ENCODE measurements around the gene OCLN.
A peak's percentile ranks its signal among the peaks of the same experiment; 100 is the strongest.
"Not testable (repeated sequence)": the region's sequence is repeated elsewhere in the genome, so short reads cannot be mapped to it uniquely, and the experiment has no call there.

The OCLN gene

DNA sequence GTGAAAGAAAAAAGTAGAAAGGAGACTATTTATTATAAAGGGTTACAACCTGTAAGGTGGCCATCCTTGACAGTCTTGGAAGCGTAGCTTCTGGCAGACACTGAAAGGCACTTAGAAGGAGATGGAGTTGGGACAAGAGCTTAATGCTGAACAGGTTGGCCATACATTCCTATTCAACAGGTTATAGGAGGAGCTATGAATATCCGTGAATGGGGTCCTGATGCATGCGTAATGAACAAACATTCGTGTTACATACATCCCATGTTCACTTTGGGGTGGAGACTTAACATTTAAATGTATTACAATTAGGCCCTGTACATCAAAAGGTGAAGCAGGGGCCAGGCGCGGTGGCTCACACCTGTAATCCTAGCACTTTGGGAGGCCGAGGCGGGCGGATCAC is 34.1 kb downstream of the OCLN start:
- TF ChIP-seq ZFX (IDR thresholded peaks at IDR 0.05), result no peak
- TF ChIP-seq, protein P1, sequence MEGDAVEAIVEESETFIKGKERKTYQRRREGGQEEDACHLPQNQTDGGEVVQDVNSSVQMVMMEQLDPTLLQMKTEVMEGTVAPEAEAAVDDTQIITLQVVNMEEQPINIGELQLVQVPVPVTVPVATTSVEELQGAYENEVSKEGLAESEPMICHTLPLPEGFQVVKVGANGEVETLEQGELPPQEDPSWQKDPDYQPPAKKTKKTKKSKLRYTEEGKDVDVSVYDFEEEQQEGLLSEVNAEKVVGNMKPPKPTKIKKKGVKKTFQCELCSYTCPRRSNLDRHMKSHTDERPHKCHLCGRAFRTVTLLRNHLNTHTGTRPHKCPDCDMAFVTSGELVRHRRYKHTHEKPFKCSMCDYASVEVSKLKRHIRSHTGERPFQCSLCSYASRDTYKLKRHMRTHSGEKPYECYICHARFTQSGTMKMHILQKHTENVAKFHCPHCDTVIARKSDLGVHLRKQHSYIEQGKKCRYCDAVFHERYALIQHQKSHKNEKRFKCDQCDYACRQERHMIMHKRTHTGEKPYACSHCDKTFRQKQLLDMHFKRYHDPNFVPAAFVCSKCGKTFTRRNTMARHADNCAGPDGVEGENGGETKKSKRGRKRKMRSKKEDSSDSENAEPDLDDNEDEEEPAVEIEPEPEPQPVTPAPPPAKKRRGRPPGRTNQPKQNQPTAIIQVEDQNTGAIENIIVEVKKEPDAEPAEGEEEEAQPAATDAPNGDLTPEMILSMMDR (conservative IDR thresholded peaks at IDR 0.05), result no peak
- H3K27ac ChIP-seq, result no peak overlapping the region; the same call in 1 of the 2 replicates

DNA sequence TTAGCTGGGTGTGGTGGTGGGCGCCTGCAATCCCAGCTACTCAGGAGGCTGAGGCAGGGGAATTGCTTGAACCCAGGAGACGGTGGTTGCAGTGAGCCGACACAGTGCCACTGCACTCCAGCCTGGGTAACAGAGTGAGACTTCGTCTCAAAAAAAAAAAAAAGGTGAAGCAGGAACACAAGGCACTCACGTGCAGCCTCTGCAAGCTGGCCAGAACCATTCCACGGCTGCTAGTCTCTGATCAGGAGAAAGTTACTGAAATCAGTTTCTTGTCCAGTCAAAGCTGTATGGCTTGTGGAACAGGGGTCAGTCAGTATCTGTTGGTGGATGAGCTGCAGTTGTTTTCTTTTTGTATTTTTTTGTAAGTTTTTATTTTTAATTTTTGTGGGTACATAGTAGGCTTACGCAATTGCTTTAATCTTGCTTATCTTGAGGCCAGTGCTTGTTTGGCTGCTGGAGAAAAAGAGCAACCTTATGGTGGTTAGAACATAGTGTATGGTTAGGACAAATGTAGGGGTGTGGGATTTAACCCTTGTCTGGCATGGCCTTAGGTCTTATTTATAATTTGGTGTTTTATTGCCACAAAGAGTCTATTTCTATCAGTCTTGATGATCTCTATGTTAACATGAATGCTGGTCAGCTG is 34.7 kb downstream of the OCLN start:
- H3K27ac ChIP-seq, result no peak overlapping the region; the same call in 1 of the 2 replicates
- no peak for TF ChIP-seq ZFX (IDR thresholded peaks at IDR 0.05)

DNA sequence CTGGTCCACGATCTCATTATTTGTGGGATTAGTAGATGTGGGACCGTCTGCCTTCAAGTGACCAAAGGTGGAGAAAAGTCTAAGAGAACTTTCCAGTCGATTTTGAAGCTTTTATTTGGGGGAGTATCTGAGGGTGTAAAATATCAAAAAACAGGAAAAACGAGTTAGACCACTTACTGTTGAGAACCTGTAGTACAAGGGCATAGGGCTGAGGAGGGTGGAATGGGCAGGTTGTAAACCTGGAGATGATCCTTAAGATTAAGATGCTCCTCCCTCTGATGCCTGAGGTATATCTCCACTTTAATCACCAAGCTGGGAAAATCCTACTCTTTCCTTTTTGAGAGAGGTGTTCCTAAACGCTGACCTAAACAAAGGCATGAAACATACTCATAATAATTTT is 35.4 kb downstream of the OCLN start:
- TF ChIP-seq, protein P1 (conservative IDR thresholded peaks at IDR 0.05), result no peak
- no peak overlapping the region for H3K27ac ChIP-seq

DNA sequence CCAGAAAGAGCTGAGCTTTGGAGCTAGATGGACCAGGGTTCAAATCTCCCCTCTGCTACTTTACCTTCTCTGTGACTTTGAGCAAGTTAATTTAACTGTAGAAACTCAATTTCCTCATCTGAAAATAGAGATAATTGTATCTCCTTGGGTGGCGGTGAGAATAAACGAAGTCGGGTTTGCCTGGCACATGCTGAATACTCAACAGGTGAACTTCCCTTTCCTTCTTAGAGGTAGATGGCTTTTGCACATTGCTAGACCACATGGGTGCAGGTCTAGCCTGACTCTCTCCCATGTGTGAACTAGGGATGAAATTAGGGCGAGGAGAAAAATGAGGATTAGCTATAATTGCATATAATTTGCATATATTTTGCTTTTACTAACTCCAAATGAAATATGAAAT is 36.0 kb downstream of the OCLN start:
- TF ChIP-seq, protein P1 (conservative IDR thresholded peaks at IDR 0.05), result no peak
- no peak for TF ChIP-seq ZFX (IDR thresholded peaks at IDR 0.05)
- H3K27ac ChIP-seq, result no peak overlapping the region

DNA sequence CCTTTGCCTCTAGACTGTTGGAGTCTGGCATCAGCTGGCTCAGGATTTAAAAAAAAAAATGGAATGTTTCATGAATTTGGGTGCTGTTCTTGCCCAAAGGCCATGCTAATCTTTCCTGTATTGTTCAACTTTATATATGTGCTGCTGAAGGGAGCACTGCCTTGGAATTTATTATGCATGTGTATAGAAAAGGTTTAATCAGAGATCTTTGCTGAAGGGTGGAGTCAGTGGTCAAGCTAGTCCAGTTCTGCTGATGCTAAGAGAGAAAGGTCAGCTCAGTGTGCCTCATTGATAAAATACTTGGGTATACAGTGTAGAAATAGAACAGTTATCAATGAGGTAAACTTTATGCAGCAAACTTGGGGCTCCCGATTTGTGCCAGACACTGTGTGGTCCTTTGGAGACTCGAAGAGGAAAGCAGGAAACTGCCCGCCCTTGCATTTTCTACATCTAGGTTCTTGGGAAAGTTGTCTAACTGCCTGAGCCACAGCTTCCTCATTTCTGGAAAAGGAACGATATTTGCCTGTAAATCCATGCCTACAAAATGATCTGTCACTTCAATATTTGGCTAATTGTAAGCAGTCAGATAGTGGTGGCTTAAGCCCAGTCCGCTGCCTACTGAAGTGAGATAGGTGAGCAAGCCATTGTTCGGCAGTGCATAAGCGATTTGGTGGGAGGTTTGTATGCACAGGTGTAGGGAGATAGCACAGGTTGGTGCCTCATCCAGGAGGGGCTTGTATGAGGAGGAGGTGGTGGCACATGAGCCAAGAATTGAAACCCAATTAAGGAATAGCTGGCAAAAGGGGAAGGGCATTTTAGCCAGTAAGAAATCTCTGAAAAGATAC is 38.2 kb downstream of the OCLN start:
- TF ChIP-seq, protein P1 (conservative IDR thresholded peaks at IDR 0.05), result no peak
- no peak for TF ChIP-seq ZFX (IDR thresholded peaks at IDR 0.05)
- H3K27ac ChIP-seq, result no peak overlapping the region; the same call in 1 of the 2 replicates

DNA sequence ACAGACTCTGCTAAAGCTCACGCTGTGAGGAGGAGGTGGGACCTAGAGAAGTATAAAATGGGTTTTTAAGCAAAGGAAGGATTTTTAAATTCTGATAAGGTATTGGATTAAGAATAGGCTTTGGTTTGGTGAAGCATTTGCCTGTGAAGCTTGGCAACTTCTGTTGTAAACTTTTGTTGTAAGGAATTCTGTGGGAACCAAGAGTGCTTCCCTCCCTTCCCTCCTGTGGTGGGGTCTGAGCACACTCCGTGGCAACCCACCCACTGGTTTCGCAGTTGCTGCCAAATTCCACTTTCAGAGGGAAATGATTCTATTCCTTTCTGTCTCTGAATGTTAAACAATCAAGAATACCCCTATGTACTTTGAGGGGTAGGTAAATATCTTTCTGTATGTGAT is 38.8 kb downstream of the OCLN start:
- H3K27ac ChIP-seq, result no peak overlapping the region
- TF ChIP-seq ZFX (IDR thresholded peaks at IDR 0.05), result no peak
- TF ChIP-seq, protein P1 (conservative IDR thresholded peaks at IDR 0.05), result no peak

DNA sequence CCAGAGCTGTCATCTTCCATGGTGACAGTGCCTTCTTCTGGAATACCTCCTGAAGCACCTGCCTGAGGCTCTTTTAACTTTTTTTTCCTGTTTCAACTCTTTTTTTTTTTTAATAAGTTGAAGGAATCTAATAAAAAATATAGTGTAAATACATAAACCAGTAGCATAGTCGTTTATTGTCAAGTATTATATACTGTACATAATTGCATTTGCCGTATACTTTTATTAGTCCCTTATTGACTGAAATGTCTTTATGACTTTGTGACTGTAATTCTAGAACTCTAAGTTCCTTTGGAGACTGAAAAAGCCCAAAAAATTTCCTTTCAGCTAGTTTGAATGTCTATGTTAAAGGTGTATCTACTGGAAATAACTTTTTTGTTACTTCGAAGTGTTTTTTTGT is 45.3 kb downstream of the OCLN start:
- not testable (repeated sequence) for H3K27ac ChIP-seq

DNA sequence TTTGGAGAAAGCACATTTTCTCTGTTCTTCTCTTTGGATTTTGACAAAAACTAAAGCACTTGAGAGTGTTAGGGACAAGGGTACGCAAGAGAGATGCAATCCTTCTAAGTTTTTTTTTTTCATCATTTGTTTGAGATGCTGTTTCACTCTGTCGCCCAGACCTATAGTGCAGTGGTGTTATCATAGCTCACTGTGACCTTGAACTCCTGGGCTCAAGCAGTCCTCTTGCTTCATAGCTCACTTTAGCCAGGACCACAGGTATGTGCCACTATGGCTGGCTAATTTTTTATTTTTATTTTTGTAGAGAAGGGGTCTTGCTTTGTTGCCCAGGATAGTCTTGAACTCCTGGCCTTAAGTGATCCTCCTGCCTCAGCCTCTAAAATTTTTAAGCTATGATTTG is 46.1 kb downstream of the OCLN start:
- H3K27ac ChIP-seq, result not testable (repeated sequence)

DNA sequence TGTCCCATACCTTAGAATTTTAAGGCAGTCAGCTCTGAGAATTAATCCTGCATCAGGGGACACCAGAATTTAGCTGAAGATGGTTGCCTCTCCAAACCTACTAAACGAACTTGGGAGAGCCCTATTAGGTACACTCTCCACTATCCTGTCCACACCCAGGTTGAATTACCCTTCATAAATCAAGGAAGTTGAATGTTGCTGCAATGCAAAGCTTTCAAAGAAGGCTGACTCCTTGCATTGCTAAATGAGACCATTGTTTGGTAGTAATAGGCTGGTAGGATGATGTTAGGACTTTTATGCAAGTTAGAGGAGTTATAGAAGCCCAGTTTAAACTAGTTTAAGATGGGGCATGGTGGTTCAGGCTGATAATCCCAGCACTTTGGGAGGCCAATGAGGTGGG is 48.8 kb downstream of the OCLN start:
- not testable (repeated sequence) for H3K27ac ChIP-seq

DNA sequence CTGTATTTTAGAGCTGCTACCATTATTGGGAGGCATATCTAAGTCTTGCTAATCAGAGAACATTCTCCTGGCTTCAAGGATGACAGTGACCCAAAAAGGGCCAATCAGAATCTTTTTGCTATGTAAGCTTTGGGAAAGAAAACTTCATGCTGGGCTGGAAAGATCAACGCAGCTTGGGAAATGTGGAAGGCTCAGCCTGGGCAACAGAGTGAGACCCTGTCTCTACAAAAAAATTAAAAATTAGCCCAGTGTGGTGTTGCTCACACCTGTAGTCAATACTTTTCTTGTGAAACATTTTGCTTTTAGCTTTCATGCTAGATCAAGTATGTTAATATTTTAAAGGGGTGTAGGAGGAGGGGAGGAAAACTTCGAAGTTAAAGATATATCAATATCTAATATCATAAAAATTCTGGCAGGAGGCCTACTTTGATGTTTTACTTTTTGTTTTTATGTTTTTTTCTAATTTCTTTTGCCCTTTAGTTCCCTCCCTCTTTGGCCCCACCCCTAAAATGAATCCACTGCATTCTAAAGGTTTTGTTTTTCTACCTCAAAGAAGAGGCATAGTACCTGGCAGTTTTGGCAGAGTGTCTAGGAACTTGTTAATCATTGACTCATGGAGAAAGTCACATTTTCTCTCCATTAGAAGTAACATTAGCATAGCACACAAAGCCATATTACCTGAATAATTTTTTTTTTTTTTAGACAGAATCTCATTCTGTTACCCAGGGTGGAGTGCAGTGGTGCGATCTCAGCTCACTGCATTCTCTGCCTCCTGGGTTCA is 50.4 kb downstream of the OCLN start:
- H3K27ac ChIP-seq, result not testable (repeated sequence)

DNA sequence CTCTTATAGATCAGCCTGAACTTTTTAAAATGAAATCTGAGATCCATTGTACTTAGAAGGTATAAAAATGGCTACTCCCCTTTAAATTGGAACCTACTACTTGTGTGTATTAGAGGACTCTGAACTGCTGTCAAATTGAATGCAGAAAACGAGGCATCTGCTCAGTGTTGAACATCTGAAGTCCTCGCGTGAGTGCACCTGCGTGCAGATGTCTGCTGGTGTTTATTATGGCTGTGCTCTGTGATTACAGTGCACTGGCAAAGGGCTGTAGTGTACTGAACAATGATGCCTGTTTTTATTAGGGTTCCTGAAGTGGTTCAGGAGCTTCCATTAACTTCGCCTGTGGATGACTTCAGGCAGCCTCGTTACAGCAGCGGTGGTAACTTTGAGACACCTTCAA is 52.0 kb downstream of the OCLN start:
- not testable (repeated sequence) for H3K27ac ChIP-seq

DNA sequence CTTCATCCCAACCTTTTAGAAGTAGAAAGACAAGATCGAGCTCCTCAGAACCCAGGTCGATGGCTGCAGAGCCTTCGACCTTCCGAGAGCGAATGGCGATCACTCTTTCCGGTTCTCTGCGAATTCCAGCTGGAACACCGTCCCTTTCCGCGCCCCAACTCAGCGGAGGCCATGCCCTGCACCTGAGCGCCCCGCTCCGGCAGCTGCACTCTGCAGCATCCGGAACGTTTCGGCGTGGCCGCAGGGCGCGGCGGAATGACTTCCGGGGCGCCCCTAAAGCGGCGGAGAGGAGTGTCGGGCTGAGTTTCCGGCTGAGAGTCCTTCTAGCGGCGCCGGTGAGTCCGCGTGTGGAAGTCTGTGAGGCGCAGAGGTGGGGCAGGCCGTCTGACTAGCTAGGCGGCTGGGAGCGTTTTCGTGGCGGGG is 67.3 kb downstream of the OCLN start, which contains the start of gene GTF2H2C:
TSS of gene GTF2H2C (plus strand) at position 284 of the 423 bp plus-strand sequence. CDS start 4,942 bp downstream, outside the sequence.
- H3K27ac ChIP-seq, result peak within 1 kb of the TSS; percentile 69

DNA sequence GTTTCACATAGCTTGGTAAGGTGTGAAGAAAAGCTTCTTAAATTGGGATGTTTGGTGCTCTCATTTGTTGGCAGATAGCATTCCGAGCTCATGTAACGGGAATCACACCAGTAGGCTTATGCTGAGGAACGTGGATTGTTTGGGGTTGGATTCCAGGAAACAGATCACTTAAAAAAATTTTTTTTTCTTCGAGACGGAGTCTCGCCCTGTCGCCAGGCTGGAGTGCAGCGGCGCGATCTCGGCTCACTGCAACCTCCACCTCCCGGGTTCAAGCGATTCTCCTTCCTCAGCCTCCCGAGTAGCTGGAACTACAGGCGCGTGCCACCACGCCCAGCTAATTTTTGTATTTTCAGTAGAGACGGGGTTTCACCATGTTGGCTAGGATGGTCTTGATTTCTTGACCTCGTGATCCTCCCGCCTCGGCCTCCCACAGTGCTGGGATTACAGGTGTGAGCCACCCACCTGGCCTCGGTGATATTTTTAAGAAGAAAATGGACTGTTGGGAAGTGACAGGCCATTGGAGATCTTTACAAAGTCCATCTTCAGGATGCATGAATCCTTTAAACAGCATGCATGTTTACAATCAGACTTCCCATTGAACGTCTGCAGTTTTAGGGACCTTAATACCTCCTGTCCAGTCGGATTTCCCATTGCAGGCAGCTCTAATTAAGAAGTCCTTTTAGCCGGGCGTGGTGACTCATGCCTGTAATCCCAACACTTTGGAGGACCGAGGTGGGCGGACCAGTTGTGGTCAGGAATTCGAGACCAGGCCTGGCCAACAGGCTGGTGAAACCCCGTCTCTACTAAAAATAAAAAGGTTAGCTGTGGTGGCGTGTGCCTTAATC is 68.2 kb downstream of the OCLN start:
- peak overlapping the region; percentile 69 for H3K27ac ChIP-seq
